IMR-90 (cell line): ENCODE results near the gene SCAMP2. TPM values are rescaled to one million over a fixed set of nuclear protein-coding genes. Genes with fewer than 3 reads are reported as not detected.

Experiments used
- ATAC-seq: fragments of 200-7000 bp; cut with Tn5 transposase; 2 replicates; pipeline ENCODE4 v1.9.1; 2020; ENCODE audit warnings: low read depth, mild to moderate bottlenecking, moderate library complexity
- BruUV-seq: library from RNA; stranded (reverse); fragments of 400-500 nt; replicated peaks from 2 replicates; lab custom pipeline; 2021; lab: Mats Ljungman, UMichigan
- CTCF ChIA-PET: fragments of 300-600 bp; formaldehyde crosslinking; extraction: SDS; loops from one replicate; lab custom pipeline; 2021; ENCODE audit warnings: antibody characterized with exemption; lab: Yijun Ruan, JAX
- POLR2A ChIA-PET: fragments of 300-600 bp; sonication (Branson Sonifier 250); formaldehyde crosslinking; loops from one replicate; lab custom pipeline; 2022; ENCODE audit warnings: antibody characterized with exemption; ENCODE audit not compliant: unreplicated experiment; lab: Charles Lee
- DNase-seq: peaks from one replicate; pipeline ENCODE4 v3.0.0; 2013
- H2AFZ ChIP-seq: replicated peaks from 2 replicates; pipeline ENCODE3; 2013; ENCODE audit warnings: low read length, mild to moderate bottlenecking; ENCODE audit not compliant: poor library complexity
- H2AK5ac ChIP-seq: 2 replicates; pipeline ENCODE4 v1.6.1; 2013; ENCODE audit warnings: low read depth, low read length, inconsistent platforms
- H2AK9ac ChIP-seq: replicated peaks from 2 replicates; pipeline ENCODE3; 2013; ENCODE audit warnings: mild to moderate bottlenecking, low read depth, low read length, moderate library complexity; ENCODE audit not compliant: poor library complexity
- H2BK120ac ChIP-seq: 2 replicates; pipeline ENCODE4 v1.6.1; 2013; ENCODE audit warnings: low read depth, low read length, inconsistent platforms
- H2BK15ac ChIP-seq: 3 replicates; pipeline ENCODE4 v1.6.1; 2013; ENCODE audit warnings: low read depth, low read length, inconsistent platforms
- H2BK20ac ChIP-seq: 2 replicates; pipeline ENCODE4 v1.6.1; 2013; ENCODE audit warnings: low read depth, mild to moderate bottlenecking, inconsistent platforms, low read length, moderate library complexity
- H2BK5ac ChIP-seq: 2 replicates; pipeline ENCODE4 v1.6.1; 2013; ENCODE audit warnings: mild to moderate bottlenecking, low read depth, low read length, inconsistent platforms; ENCODE audit not compliant: poor library complexity, severe bottlenecking
- H3K14ac ChIP-seq: replicated peaks from 2 replicates; pipeline ENCODE4 v1.6.1; 2013; ENCODE audit warnings: low read depth, low read length, inconsistent platforms
- H3K18ac ChIP-seq: 2 replicates; pipeline ENCODE4 v1.6.1; 2013; ENCODE audit warnings: low read depth, low read length, control low read depth
- H3K23ac ChIP-seq: 2 replicates; pipeline ENCODE4 v1.6.1; 2013; ENCODE audit warnings: low read depth, low read length, inconsistent platforms
- H3K27ac ChIP-seq: 2 replicates; pipeline ENCODE4 v1.5.1; 2013; ENCODE audit warnings: mild to moderate bottlenecking, control low read depth, low read length; ENCODE audit not compliant: insufficient read depth
- H3K27me3 ChIP-seq: 2 replicates; pipeline ENCODE4 v1.6.1; 2013; ENCODE audit warnings: low read length; ENCODE audit not compliant: control insufficient read depth, insufficient read depth
- H3K36me3 ChIP-seq: 2 replicates; pipeline ENCODE4 v1.6.1; 2013; ENCODE audit warnings: low read length, mixed read lengths; ENCODE audit not compliant: control insufficient read depth, insufficient read depth
- H3K4ac ChIP-seq: 2 replicates; pipeline ENCODE4 v1.6.1; 2013; ENCODE audit warnings: low read depth, low read length, inconsistent platforms
- H3K4me1 ChIP-seq: 2 replicates; pipeline ENCODE4 v1.6.1; 2013; ENCODE audit warnings: low read length, mixed read lengths; ENCODE audit not compliant: control insufficient read depth, insufficient read depth
- H3K4me2 ChIP-seq: 2 replicates; pipeline ENCODE4 v1.6.1; 2013; ENCODE audit warnings: low read depth, mild to moderate bottlenecking, control low read depth, low read length, moderate library complexity
- H3K4me3 ChIP-seq: 2 replicates; pipeline ENCODE4 v1.5.1; 2013; ENCODE audit warnings: low read depth, mild to moderate bottlenecking, control low read depth, low read length, moderate library complexity; ENCODE audit not compliant: insufficient read depth
- H3K56ac ChIP-seq: 2 replicates; pipeline ENCODE4 v1.6.1; 2013; ENCODE audit warnings: low read length, inconsistent platforms; ENCODE audit not compliant: insufficient read depth; ENCODE audit errors: extremely low read depth
- H3K79me1 ChIP-seq, 2 experiments: 2 replicates each; pipeline ENCODE4 v1.6.1; 2013; ENCODE audit warnings: low read length in 2 of 2, inconsistent platforms in 1 of 2, low read depth in 1 of 2
- H3K9ac ChIP-seq: 2 replicates; pipeline ENCODE4 v1.6.1; 2013; ENCODE audit warnings: low read depth, low read length, control low read depth
- H3K9me1 ChIP-seq: 2 replicates; pipeline ENCODE4 v1.6.1; 2013; ENCODE audit warnings: low read length, inconsistent platforms; ENCODE audit not compliant: insufficient read depth
- H3K9me3 ChIP-seq: 2 replicates; pipeline ENCODE4 v1.6.1; 2013; ENCODE audit warnings: low read length; ENCODE audit not compliant: control insufficient read depth, insufficient read depth
- H4K20me1 ChIP-seq: 2 replicates; pipeline ENCODE4 v1.6.1; 2013; ENCODE audit warnings: low read length, inconsistent platforms; ENCODE audit not compliant: insufficient read depth
- H4K5ac ChIP-seq: 2 replicates; pipeline ENCODE4 v1.6.1; 2013; ENCODE audit warnings: mild to moderate bottlenecking, low read depth, low read length, control low read depth
- H4K8ac ChIP-seq, 2 experiments: 2 replicates each; pipeline ENCODE4 v1.6.1; 2013; ENCODE audit warnings: low read depth in 2 of 2, low read length in 2 of 2, control low read depth in 1 of 2, inconsistent platforms in 1 of 2
- H4K91ac ChIP-seq: 2 replicates; pipeline ENCODE4 v1.6.1; 2013; ENCODE audit warnings: low read depth, low read length, inconsistent platforms; ENCODE audit not compliant: insufficient read depth
- CHD1 ChIP-seq: IDR thresholded peaks from 2 replicates; pipeline ENCODE4 v1.6.1; 2012; ENCODE audit warnings: low read depth, low read length, improper control_type of control experiment
- CTCF ChIP-seq: conservative IDR thresholded peaks from 2 replicates; pipeline ENCODE4 v1.5.1; 2012; ENCODE audit warnings: mild to moderate bottlenecking, low read depth, low read length, improper control_type of control experiment
- ELK1 ChIP-seq: fragments of 150-350 bp; IDR thresholded peaks from 2 replicates; pipeline ENCODE4 v1.6.1; 2016; ENCODE audit warnings: low read depth, mild to moderate bottlenecking, low read length, moderate library complexity, borderline replicate concordance
- FOS ChIP-seq: fragments of 150-350 bp; IDR thresholded peaks from 2 replicates; pipeline ENCODE4 v1.6.1; 2016; ENCODE audit warnings: low read depth, low read length
- MAZ ChIP-seq: IDR thresholded peaks from 2 replicates; pipeline ENCODE4 v1.6.1; 2012; ENCODE audit warnings: low read depth, mild to moderate bottlenecking, low read length, improper control_type of control experiment, moderate library complexity, borderline replicate concordance
- MXI1 ChIP-seq: IDR thresholded peaks from 2 replicates; pipeline ENCODE4 v1.6.1; 2012; ENCODE audit warnings: low read depth, mild to moderate bottlenecking, low read length, moderate library complexity, borderline replicate concordance
- NFE2L2 ChIP-seq: fragments of 150-350 bp; IDR thresholded peaks from 2 replicates; pipeline ENCODE4 v1.6.1; 2016; ENCODE audit warnings: low read depth, mild to moderate bottlenecking, low read length
- POLR2A ChIP-seq: IDR thresholded peaks from 2 replicates; pipeline ENCODE4 v1.6.1; 2012; ENCODE audit warnings: mild to moderate bottlenecking, low read depth, low read length
- RCOR1 ChIP-seq: IDR thresholded peaks from 2 replicates; pipeline ENCODE4 v1.6.1; 2012; ENCODE audit warnings: mild to moderate bottlenecking, low read length, improper control_type of control experiment; ENCODE audit not compliant: insufficient replicate concordance
- SMC3 ChIP-seq: fragments of 150-350 bp; IDR thresholded peaks from 2 replicates; pipeline ENCODE4 v1.6.1; 2016; ENCODE audit warnings: low read depth, mild to moderate bottlenecking, antibody characterized with exemption, low read length, moderate library complexity
- WGBS, 2 experiments: methylation state at CpG; one replicate each; pipeline versions ENCODE4 v1.1.5 to v1.1.7; 2013; ENCODE audit warnings: missing lambda C conversion rate in 2 of 2; ENCODE audit not compliant: insufficient read length in 1 of 2; ENCODE audit errors: extremely low coverage in 2 of 2; 5-methylcytosine and 5-hydroxymethylcytosine counted together
- dilution Hi-C: fragments of 300-500 bp; cut with HindIII; formaldehyde crosslinking; loops from one replicate; pipeline ENCODE4 v1.14.3; 2018; ENCODE audit warnings: low sequenced_read_pairs; ENCODE audit not compliant: unreplicated experiment
- in situ Hi-C: fragments of 300-500 bp; cut with MboI; formaldehyde crosslinking; loops from 3 replicates; pipeline ENCODE4 v1.14.3; 2019; ENCODE audit warnings: low sequenced_read_pairs, inconsistent platforms, mixed read lengths
- intact Hi-C: fragments of 100-400 bp; cut with micrococcal nuclease; formaldehyde crosslinking; loops from 2 replicates; pipeline ENCODE4 v1.10.0; 2022
- polyA plus RNA-seq, 3 experiments: library from polyadenylated mRNA; depleted of rRNA; stranded (reverse); fragments of >200 nt; gene quantifications; 2 replicates each; pipeline ENCODE4 v1.2.3, GENCODE V29; 2012; ENCODE audit warnings: low replicate concordance in 1 of 3
- total RNA-seq: library from RNA; depleted of rRNA; stranded (reverse); fragments of >200 nt; gene quantifications from 2 replicates; pipeline ENCODE4 v1.2.3, GENCODE V29; 2012

SCAMP2 gene
- total and polyA plus RNA-seq, 2 of the 4 experiments (the other 2 are of a cell fraction): 25.8 to 111 TPM

- POLR2A ChIA-PET: no interaction called here
Observed at GRCh38 chr15:74889390-74889882, 16.3 kb upstream of the SCAMP2 start.

More at GRCh38 chr15:74889390-74889882, 16.3 kb upstream of the SCAMP2 start:
- Histone ChIP-seq H4K8ac (peak overlapping the region; percentile 86 to 99), H3K36me3 (peaks cover 22% of the 10 kb centered on the region), H2BK120ac (peak overlapping the region; percentile 85; the same call in 1 of the 2 replicates), H3K27ac (peak overlapping the region; percentile 54), H4K5ac (peak overlapping the region; percentile 69), H2BK5ac (peak overlapping the region; percentile 77), H3K4ac (peak overlapping the region; percentile 93), H2BK15ac (peak overlapping the region; percentile 77; the same call in 2 of the 3 replicates), H2AK9ac (peak overlapping the region; percentile 98), H4K20me1 (no peaks in the 10 kb centered on the region), H3K18ac (peak overlapping the region; percentile 30; the same call in 1 of the 2 replicates), H3K14ac (peak overlapping the region; percentile 97), H3K23ac (peak overlapping the region; percentile 94), H2AK5ac (peak overlapping the region; percentile 18), H2AFZ (peak overlapping the region; percentile 99), H3K56ac (peak overlapping the region; percentile 78), H3K4me3 (peak overlapping the region; percentile 73), H3K79me1 (peaks cover 16 to 32% of the 10 kb centered on the region in 2 experiments; a peak in 3 of 4 replicates), H3K4me1 (peaks cover 9% of the 10 kb centered on the region), H3K27me3 (no peaks in the 10 kb centered on the region), H3K9ac (peak overlapping the region; percentile 69), H3K4me2 (peak overlapping the region; percentile 93), H3K9me3 (no peaks in the 10 kb centered on the region), H4K91ac (peak overlapping the region; percentile 84), H2BK20ac (peak overlapping the region; percentile 64; the same call in 1 of the 2 replicates), H3K9me1 (peaks cover 16% of the 10 kb centered on the region)
- no peak for TF ChIP-seq CHD1
- no peak for TF ChIP-seq MAZ
- TF ChIP-seq CTCF: no peak
- TF ChIP-seq NFE2L2: no peak
- TF ChIP-seq ELK1: no peak
- TF ChIP-seq MXI1: no peak
- no peak for TF ChIP-seq SMC3
- TF ChIP-seq POLR2A: no peak
- no peak for TF ChIP-seq FOS
- TF ChIP-seq RCOR1: no peak
- DNase-seq: peak; percentile 43
- CTCF ChIA-PET: interaction anchor here (1.9 kb wide), 1 partner anchor 12 kb away, joined by 7 read pairs; no protein-coding TSS in a partner anchor
- no TSS peak for BruUV-seq
- in situ Hi-C loops: no loop called here
- peak; percentile 74 for ATAC-seq
- intact Hi-C loops: no loop called here
- dilution Hi-C loops: no loop called here
- WGBS, 2 experiments: 17% methylated on average over 5 of the region's 8 CpGs; no CpG with 5 or more reads in 1 of the 2 experiments
